Glutamatergic neuron (in vitro differentiated cells): Measurements from ENCODE around the gene KRT5. TPM values are rescaled to one million over a fixed set of nuclear protein-coding genes. Genes with fewer than 3 reads are reported as not detected.

Experiments
- DNase-seq: peaks from one replicate; pipeline ENCODE4 v3.0.0; 2022
- H3K27ac Mint-ChIP-seq: one replicate; pipeline ENCODE4 v1.8.0; 2020; ENCODE audit warnings: mild to moderate bottlenecking, mixed read lengths, inconsistent platforms; ENCODE audit not compliant: unreplicated experiment
- H3K27me3 Mint-ChIP-seq: one replicate; pipeline ENCODE4 v1.8.0; 2020; ENCODE audit warnings: mild to moderate bottlenecking, moderate library complexity, mixed read lengths, inconsistent platforms; ENCODE audit not compliant: unreplicated experiment
- H3K36me3 Mint-ChIP-seq: one replicate; pipeline ENCODE4 v1.8.0; 2020; ENCODE audit warnings: mild to moderate bottlenecking, mixed read lengths, inconsistent platforms; ENCODE audit not compliant: unreplicated experiment
- H3K4me1 Mint-ChIP-seq: one replicate; pipeline ENCODE4 v1.8.0; 2020; ENCODE audit warnings: mild to moderate bottlenecking, low read depth, mixed read lengths, inconsistent platforms; ENCODE audit not compliant: unreplicated experiment
- H3K4me3 Mint-ChIP-seq: one replicate; pipeline ENCODE4 v1.8.0; 2020; ENCODE audit warnings: mild to moderate bottlenecking, mixed read lengths, inconsistent platforms; ENCODE audit not compliant: unreplicated experiment
- H3K9me3 Mint-ChIP-seq: one replicate; pipeline ENCODE4 v1.8.0; 2020; ENCODE audit warnings: mild to moderate bottlenecking, moderate library complexity, mixed read lengths, inconsistent platforms; ENCODE audit not compliant: unreplicated experiment
- total RNA-seq: library from RNA; stranded (reverse); fragmentation: NEBNext Ultra II Directional; extraction: Animal tissue kit (Norgen Biotek cat#: 25700); gene quantifications from one replicate; pipeline ENCODE4 v1.2.1, GENCODE V29; 2021; ENCODE audit not compliant: unreplicated experiment
- TF ChIP-seq, protein P1 (sequence below): fragments of 200-600 bp; sonication (generic); IDR thresholded peaks from one replicate; pipeline ENCODE4 v1.5.0; 2021; ENCODE audit not compliant: partially characterized antibody, unreplicated experiment

Gene KRT5
- total RNA-seq, 1 donor from 2014 or later, result not detected

DNA sequence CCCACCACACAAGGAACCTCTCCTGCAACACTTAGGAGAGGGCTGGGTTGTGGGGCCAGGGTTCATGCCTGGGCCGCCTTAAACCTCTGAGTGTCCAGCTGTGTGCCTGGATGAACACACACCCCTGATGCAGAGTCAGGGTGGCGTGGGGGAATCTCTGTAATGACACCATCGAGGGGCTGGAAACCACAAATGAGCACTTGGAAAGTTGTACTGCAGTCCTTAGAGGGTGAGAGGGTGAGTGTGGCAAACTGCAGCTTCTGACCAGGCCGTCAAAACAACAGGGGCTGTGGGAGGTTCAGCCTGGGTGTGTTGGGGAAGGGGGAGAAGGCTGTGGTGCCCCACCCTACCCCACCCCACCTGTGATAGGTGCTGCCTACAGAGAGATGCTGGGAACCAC, 12.4 kb upstream of the KRT5 start:
- TF ChIP-seq, protein P1, sequence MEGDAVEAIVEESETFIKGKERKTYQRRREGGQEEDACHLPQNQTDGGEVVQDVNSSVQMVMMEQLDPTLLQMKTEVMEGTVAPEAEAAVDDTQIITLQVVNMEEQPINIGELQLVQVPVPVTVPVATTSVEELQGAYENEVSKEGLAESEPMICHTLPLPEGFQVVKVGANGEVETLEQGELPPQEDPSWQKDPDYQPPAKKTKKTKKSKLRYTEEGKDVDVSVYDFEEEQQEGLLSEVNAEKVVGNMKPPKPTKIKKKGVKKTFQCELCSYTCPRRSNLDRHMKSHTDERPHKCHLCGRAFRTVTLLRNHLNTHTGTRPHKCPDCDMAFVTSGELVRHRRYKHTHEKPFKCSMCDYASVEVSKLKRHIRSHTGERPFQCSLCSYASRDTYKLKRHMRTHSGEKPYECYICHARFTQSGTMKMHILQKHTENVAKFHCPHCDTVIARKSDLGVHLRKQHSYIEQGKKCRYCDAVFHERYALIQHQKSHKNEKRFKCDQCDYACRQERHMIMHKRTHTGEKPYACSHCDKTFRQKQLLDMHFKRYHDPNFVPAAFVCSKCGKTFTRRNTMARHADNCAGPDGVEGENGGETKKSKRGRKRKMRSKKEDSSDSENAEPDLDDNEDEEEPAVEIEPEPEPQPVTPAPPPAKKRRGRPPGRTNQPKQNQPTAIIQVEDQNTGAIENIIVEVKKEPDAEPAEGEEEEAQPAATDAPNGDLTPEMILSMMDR, result no peak
- Mint-ChIP-seq H3K4me1 (no peaks in the 10 kb centered on the region), H3K9me3 (peaks cover 5% of the 10 kb centered on the region), H3K27ac (no peak overlapping the region), H3K27me3 (peaks cover 6% of the 10 kb centered on the region), H3K4me3 (no peak overlapping the region), H3K36me3 (no peaks in the 10 kb centered on the region)
- DNase-seq, result no peak

GRCh38 chr12:52531566-52532300, 11.5 kb upstream of the KRT5 start:
- Mint-ChIP-seq H3K27ac (no peak overlapping the region), H3K4me1 (no peaks in the 10 kb centered on the region), H3K9me3 (peaks cover 5% of the 10 kb centered on the region), H3K4me3 (no peak overlapping the region), H3K27me3 (peaks cover 6% of the 10 kb centered on the region), H3K36me3 (no peaks in the 10 kb centered on the region)
- TF ChIP-seq, protein P1, result no peak
- DNase-seq, result no peak

GRCh38 chr12:52530905-52531304, 10.7 kb upstream of the KRT5 start:
- H3K9me3 Mint-ChIP-seq, result peaks cover 5% of the 10 kb centered on the region
- H3K36me3 Mint-ChIP-seq, result no peaks in the 10 kb centered on the region
- H3K27ac Mint-ChIP-seq, result no peak overlapping the region
- DNase-seq, result no peak
- H3K27me3 Mint-ChIP-seq, result peaks cover 3% of the 10 kb centered on the region
- H3K4me3 Mint-ChIP-seq, result no peak overlapping the region
- no peaks in the 10 kb centered on the region for H3K4me1 Mint-ChIP-seq
- TF ChIP-seq, protein P1, result no peak

- no peak for DNase-seq
- no peaks in the 10 kb centered on the region for H3K4me1 Mint-ChIP-seq
- TF ChIP-seq, protein P1, result no peak
- peaks cover 3% of the 10 kb centered on the region for H3K27me3 Mint-ChIP-seq
- no peaks in the 10 kb centered on the region for H3K36me3 Mint-ChIP-seq
- no peak overlapping the region for H3K4me3 Mint-ChIP-seq
- H3K27ac Mint-ChIP-seq, result no peak overlapping the region
- H3K9me3 Mint-ChIP-seq, result peaks cover 5% of the 10 kb centered on the region
Measured at GRCh38 chr12:52530366-52530765, 10.2 kb upstream of the KRT5 start.

GRCh38 chr12:52529846-52530245, 9.7 kb upstream of the KRT5 start:
- Mint-ChIP-seq H3K27ac (no peak overlapping the region), H3K4me1 (no peaks in the 10 kb centered on the region), H3K27me3 (peaks cover 3% of the 10 kb centered on the region), H3K9me3 (peaks cover 5% of the 10 kb centered on the region), H3K36me3 (no peaks in the 10 kb centered on the region), H3K4me3 (no peak overlapping the region)
- DNase-seq, result no peak
- TF ChIP-seq, protein P1, result no peak
